SH-SY5Y (cell line): ENCODE measurements around the gene SLC11A2.

Source experiments
- GATA2 ChIP-seq: IDR thresholded peaks from 2 replicates; pipeline ENCODE4 v1.6.1; 2011; ENCODE audit warnings: mild to moderate bottlenecking, low read depth, low read length
- GATA3 ChIP-seq: IDR thresholded peaks from 2 replicates; pipeline ENCODE4 v1.6.1; 2011; ENCODE audit warnings: low read depth, mild to moderate bottlenecking, low read length, moderate library complexity

DNA sequence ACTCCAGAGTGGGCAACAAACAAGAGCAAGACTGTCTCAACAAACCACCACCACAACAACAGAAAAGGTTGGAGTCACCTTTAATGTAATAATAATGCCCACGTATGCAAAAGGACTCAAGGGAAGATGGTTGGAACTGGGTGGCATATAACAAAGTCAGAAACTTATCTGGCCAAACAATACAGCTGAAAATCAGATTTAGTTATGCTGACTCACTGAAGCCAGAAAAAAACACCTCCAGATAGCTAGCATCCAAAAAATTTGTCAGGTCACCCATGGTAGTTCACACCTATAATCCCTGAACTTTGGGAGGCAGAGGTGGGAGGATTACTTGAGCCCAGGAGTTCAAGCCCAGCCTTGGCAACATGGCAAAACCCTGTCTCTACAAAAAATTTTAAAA lies 24.4 kb downstream of the SLC11A2 start:
- TF ChIP-seq GATA2 (no peak), GATA3 (no peak)
